Measurements from ENCODE around the gene FILIP1L.
"Not testable (repeated sequence)": the region's sequence is repeated elsewhere in the genome, so short reads cannot be mapped to it uniquely, and the experiment has no call there.

The FILIP1L gene

GRCh38 chr3:100099621-100100020 lies 14.7 kb downstream of the FILIP1L start:
- DNase-seq (ENCODE audit: low read depth in 1 of 2, low spot score in 1 of 2) = no peak

- no peak for DNase-seq (ENCODE audit: low read depth in 1 of 2, low spot score in 1 of 2)
These were observed 15.6 kb downstream of the FILIP1L start for GRCh38 chr3:100098784-100099070.

GRCh38 chr3:100097919-100098783 lies 16.1 kb downstream of the FILIP1L start:
- DNase-seq (ENCODE audit: low read depth in 1 of 2, low spot score in 1 of 2) = no peak

DNA sequence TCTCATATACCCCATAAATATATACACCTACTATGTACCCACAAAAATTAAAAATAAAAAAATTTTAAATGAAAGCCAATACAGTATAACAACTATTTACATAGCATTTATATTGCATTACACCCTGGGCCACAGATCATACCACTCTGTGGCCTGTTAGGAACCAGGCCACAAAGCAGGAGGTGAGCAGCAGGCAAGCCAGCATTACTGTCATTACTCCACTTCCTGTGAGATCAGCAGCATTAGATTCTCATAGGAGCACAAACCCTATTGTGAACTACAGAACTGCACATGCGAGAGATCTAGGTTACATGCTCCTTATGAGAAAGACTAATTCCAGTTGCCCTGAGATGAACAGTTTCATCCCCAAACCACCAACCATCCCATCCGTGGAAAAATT lies 17.4 kb downstream of the FILIP1L start:
- no peak for DNase-seq (ENCODE audit: low read depth in 1 of 2, low spot score in 1 of 2)

DNA sequence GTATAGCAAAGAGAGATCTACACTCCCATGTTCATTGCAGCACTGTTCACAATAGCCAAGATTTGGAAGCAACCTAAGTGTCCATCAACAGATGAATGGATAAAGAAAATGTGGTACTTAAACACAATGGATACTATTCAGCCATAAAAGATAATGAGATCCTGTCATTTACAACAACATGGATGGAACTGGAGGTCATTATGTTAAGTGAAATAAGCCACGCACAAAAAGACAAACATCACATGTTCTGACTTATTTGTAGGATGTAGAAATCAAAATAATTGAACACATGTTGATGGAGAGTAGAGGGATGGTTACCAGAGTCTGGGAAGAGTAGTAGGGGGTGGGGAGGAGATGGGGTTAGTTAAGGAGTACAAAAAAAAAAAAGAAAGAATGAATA lies 18.0 kb downstream of the FILIP1L start:
- DNase-seq (ENCODE audit: low read depth in 1 of 2, low spot score in 1 of 2) = not testable (repeated sequence)

DNA sequence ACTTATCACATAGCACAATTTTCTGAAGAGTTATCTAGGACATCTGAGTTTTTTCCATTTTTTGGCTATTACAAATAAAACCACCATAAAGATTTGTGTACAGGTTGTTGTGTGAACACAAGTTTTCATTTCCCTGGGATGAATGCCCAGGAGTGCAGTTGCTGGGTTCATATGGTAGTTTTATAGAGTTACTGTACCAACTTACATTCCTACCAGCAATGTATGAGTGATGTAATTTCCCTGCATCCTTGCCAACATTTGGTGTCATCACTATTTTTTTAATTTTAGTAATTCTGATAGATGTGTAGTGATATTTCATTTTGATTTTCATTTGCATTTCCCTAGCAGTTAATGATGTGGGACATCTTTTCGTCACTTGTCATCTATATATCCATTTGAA lies 20.5 kb downstream of the FILIP1L start:
- DNase-seq (ENCODE audit: low read depth in 1 of 2, low spot score in 1 of 2) = no peak

DNA sequence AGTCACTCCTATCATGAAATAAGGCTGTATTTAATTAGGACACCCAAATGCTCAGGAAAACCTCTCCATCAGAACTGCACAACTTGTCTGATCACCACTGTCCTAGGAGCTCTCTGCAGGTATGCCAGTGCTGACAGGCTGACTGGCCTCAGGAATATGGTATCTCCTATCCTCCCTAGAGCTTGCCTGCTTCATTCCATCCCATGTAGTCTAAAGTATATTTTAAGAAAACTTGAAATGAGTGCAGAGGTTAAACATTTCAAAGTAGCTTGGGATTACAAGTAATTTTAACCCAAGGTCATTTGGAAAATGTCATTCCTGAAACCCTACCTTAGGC lies 23.7 kb downstream of the FILIP1L start:
- no peak for DNase-seq (ENCODE audit: low read depth in 1 of 2, low spot score in 1 of 2)

- no peak for DNase-seq (ENCODE audit: low read depth in 1 of 2, low spot score in 1 of 2)
These were observed 24.3 kb downstream of the FILIP1L start for GRCh38 chr3:100089812-100090668.

DNA sequence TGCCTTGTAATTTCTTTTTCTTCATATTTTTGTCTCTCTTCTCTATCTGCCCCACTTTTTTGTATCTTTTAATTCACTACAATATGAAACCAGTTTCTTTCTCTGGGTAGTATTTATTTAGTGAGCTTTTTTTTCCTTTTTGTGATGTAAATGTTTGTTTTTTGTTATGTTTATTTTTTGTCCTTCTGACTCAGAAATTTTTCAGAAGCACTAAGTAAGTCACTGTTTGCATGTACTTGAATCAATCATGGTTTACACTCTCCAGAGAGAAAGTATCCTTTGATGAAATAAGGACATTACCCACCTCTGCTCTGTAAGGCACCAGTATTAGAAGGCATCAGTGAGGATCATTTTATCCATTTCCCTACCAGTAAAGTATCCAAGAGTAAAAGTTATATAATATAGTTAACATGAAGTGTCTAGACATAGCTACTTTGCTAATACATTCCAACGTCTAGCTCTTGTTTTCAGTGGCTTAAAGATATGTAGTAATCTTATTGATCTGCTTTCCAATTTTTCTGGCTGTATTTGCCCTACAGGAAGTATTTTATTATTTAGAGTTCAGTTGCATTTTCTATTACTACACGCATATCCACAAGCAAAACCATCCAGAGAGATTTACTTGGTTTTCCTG lies 25.4 kb downstream of the FILIP1L start:
- DNase-seq (ENCODE audit: low read depth in 1 of 2, low spot score in 1 of 2) = no peak

DNA sequence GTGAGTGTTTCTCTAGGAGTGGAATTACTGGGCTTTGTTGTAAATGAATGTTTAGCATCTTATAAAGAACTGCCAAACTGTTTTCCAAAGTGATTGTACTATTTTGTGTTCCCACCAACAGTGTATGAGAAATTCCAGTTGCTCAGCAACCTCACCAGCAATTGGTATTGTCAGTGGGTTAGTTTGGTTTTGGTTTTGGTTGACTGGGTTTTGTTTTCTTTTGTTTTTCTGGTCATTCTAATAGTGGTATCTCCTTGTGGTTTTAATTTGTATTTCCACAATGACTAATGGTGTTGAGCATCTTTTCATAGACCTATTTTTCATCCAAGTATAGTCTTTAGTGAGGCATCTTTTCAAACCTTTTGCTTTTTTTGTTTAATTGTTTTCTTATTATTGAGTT lies 27.1 kb downstream of the FILIP1L start:
- no peak for DNase-seq (ENCODE audit: low read depth in 1 of 2, low spot score in 1 of 2)

- DNase-seq (ENCODE audit: low read depth in 1 of 2, low spot score in 1 of 2) = no peak
These were observed 27.9 kb downstream of the FILIP1L start for GRCh38 chr3:100086401-100086800.

DNA sequence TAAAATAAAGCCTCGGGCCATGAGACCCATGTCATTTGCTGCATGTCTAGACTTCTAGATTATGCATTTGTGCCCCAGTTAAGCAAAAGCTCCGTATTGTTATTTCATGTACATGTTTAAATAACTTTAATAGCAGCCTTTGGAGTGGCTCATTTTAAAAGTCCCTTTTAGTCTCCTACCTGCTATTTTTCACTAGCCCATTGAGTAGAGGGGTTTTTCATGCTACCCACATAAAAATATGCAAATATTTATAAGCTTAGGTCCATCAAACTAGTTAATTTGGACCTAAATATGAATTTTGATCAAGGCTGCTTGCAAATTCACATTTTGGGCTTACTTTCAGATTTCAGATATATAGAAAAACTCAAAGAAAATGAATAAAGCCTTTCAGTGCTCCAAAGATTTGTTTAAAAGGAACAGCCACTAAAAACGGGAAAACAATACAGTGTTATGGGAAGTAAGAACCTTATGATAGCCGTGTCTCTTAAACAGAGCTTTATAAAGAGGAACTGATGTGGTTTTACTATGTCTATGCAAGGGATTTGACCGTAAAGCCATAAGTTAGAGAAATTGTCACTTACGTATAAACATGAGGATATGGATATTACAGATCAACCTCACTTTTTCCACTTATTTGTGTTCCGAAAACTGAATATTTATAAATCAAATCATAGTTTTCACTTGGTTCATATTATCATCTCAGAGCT lies 30.0 kb downstream of the FILIP1L start:
- no peak for DNase-seq (ENCODE audit: low read depth in 1 of 2, low spot score in 1 of 2)

DNA sequence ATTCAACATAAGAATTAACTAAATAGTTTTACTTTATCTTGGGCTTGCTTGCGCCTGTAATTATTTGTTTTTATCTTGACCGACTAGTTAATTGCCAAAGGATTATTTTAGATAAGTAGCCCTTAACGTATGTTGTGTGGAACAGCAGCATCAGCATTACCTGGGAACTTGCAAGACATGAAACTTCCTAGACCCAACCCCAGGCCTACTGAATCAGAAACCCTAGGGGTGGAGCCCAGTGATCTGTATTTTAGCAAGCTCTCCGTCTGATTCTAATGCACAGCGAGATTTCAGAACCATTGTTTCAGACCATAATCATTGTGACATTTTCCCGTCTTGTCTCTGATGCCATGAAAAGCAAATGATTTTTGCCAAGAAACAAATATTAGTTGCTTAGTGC lies 31.1 kb downstream of the FILIP1L start:
- no peak for DNase-seq (ENCODE audit: low read depth in 1 of 2, low spot score in 1 of 2)

DNA sequence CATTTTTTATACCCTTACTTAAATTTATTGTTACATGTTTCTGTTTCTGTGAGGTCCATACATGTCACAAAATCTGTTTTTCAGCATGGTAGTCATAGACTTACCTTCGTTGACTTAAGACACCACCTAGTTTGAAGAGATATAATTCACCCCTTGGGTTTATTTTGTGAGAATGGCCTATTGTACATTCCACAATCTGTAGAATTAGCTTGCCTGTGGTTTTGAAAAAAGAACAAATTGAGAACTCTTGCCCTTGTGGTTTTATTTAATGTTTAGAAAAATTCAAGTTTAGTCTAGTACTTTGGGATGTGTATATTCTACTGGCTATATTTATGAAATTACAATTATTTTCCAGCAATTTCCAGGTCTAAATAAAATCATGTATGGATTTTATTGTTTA lies 31.6 kb downstream of the FILIP1L start:
- DNase-seq (ENCODE audit: low read depth in 1 of 2, low spot score in 1 of 2) = no peak

DNA sequence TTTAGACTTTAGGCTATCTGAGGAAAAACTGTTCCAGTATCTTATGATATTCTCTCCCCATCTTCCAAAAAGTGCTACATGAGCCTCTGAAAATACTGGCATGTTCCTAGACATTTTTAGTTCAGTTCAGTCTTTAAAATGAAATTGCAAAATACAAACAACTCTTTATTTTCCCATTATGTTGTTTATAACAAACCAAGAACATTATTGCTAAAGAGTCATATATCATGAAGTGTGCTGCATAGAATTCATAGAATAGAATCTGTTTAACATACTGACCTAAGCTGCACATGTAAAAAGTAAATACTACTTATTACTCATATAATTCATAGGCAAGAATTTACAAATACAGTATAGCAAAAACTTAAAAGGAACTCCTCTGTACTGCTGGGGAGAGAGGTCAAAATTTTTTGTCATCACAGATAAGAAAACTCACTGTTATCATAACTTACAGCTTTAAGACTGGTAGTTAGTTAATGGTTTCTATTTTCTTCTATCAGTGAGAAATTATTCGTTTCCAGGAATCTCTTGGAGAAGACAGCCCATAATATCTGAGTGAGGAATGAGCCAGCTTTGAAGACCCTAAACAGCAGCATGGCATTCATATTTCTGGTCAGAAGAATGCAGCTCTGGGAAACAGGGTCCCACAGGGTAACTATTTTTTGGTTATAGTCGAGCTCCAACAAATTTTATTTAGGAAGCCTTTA lies 32.2 kb downstream of the FILIP1L start:
- no peak for DNase-seq (ENCODE audit: low read depth in 1 of 2, low spot score in 1 of 2)

GRCh38 chr3:100081311-100081710 lies 33.0 kb downstream of the FILIP1L start:
- no peak for DNase-seq (ENCODE audit: low read depth in 1 of 2, low spot score in 1 of 2)

DNA sequence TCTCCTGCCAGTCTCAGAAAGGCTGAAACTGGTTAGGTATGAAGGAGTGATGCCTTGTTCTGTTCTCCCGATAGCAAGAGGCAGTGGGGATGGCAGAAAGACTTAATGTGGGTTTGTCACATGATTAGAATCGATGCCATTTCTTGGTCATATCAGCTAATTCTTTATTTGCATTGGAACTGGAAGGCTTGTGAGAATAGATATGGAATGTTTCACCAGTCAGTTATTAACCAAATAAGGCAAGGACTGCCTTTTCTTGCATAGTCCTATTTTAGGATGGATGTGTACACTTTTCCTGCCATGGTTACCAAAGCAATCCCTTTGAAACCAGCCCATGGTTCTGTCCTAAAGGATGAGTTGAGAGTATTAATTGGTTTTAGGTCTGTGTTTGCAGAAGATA lies 33.7 kb downstream of the FILIP1L start:
- DNase-seq (ENCODE audit: low read depth in 1 of 2, low spot score in 1 of 2) = no peak

- DNase-seq (ENCODE audit: low read depth in 1 of 2, low spot score in 1 of 2) = no peak
These were observed 35.0 kb downstream of the FILIP1L start for GRCh38 chr3:100079328-100079727.

DNA sequence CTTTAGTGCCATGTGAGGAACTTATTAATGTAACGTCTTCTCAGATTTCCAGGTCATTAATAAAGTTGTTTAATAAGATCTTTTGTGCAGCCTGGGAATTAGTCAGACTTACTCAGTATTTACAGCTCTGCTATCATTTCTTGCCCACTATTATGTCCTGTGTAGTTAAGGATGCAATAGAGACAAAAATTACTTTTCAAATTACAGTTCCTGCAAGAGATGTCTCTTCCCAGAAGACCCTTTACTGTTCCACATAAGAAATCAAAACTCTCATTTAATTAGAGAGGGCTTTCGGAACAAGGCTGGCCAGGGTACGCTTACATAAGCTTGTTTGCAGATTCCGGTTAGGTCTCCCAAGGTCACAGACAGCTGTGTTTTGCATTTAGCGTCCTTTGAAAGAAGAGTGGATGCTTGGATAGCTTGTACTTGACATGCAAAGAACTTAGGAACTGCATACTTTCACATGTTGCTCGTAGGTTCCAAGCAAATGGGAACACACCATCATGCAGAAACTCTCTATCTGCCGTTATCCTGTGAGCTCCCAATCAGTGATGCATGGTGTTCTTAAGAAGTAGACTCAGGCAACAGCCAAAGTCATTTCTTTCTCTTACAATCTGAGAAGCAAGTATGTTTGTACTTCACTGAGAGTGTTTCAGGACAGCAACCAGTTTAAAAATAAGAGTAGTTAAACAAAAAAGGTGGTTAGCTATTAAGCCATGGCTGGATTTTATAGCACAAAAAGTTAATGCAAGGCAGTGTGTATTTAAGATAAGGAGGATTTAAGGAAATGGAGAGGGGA lies 37.4 kb downstream of the FILIP1L start:
- DNase-seq (ENCODE audit: low read depth in 1 of 2, low spot score in 1 of 2) = no peak

Data from stimulated activated CD4-positive, alpha-beta T cell treated with anti-CD3 and anti-CD28 coated beads, Interleukin-15, amount 100 ng/mL, for 1 hour (primary cell).